HG03175 (cell line): ENCODE measurements around the gene FLCN.
"Not testable (repeated sequence)": the region's sequence is repeated elsewhere in the genome, so short reads cannot be mapped to it uniquely, and the experiment has no call there.

ENCODE experiments used
- ATAC-seq: cut with Tn5 transposase; IDR thresholded peaks from one replicate; pipeline ENCODE4 v1.9.1; 2021; ENCODE audit warnings: mild to moderate bottlenecking, moderate library complexity; ENCODE audit not compliant: unreplicated experiment

FLCN gene

DNA sequence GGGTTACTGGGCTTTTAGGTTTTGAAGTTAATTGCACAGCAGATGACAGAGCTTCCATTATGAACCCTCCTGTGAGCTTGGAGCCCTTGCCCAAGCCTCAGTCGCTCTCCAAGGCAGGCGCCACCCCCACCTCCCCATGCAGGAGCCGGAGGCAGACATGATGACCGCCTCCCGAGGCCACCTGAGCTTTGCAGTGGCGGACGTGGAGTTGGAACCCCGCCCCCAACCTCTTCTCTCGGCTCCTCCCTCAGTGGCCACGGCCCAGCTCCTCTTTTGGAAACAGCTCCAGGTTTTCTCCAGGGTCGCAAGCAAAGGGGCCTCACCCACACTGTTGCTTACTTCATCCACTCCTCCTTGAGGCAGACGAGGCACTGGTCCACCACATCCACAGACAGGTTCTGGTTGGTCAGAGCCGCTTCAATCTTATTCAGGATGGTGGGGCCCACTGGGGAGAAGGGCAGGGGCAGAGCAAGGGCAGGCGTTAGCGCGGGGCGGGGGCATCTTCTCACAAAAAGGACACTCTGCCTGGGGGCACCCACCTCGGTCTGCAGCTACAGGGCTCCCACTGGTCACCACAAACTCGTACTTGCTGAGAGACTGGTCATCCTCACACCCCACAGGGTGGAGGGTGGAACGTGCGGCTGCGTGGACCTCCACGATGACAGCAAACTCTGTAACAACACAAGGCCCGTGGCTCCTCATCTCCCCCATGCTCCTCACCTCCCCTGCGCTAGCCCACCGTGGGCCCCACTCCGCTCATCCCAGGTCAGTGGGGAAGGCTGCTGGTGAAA, 22.1 kb downstream of the FLCN start:
- ATAC-seq: no peak

GRCh38 chr17:17213775-17214174, 23.2 kb downstream of the FLCN start:
- ATAC-seq: no peak

DNA sequence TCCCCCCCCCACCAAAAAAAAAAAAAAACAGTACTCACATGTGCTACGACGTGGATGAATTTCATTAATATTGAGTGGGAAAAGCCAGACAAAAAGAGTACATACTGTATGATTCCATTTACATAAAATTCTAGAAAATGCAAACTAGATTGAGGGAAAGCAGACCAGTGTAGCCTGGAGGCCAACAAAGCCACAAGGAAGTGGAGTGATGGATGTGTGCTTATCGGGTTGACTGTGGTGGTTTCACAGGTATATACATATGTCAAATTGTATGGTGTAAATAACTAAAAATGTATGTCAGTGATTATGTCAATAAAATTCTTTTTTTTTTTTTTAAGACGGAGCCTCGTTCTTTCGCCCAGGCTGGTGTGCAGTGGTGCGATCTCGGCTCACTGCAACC, 29.0 kb downstream of the FLCN start:
- no peak for ATAC-seq

DNA sequence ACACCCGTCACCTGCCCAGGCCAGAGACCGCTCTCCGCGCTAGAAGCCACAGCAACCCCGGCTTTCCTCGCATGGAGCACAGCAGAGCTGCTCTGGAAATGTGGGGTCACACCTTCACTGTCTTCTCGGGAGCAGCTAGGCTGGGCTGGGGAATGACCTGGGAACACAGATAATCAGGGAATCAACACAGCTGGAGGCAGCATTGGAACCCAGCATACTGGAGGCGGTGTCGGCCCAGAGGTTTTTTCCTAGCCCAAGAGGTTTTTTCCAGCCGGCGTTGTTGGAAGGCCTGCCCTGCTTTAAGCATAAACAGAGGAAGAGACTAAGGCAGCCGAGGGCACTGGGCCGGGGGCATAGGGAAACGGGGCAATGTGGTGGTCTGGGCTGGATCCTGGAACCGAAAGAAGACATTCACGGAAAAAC, 30.0 kb downstream of the FLCN start:
- ATAC-seq: no peak

GRCh38 chr17:17206124-17206912, 30.6 kb downstream of the FLCN start, which contains the start of gene PLD6:
Gene PLD6, minus strand, starts transcription at chr17:17206333. Its CDS starts 47 bp downstream, at chr17:17206286.
- ATAC-seq: no peak

GRCh38 chr17:17205368-17206123, 31.4 kb downstream of the FLCN start:
- ATAC-seq: no peak

DNA sequence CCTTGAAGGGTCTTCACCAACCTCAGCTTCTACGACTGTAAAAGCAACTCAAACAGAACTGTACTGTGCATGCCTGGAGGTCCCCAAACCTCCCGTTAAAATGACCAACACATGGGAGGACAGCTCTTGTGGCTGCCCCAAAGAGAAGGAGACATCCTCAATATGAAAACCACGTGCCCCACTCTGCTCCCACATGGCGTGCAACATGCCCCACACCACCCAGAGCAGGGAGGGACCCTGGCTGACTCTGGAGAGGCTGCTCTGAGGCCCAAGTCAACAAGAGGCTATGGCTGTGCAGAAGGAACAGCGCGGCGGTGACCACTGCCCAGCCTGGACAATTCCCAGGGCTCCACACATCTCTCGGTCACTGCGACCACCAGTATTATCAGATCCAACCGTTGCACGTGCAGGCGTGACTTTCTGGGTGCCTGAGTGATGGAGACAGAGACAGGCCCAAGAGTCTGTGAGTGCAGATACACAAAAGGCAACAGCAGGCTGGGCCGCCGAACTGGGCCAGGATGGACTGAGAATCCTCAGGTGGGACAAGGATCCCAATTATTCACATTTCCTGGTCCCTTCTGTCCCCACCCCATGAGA, 32.2 kb downstream of the FLCN start:
- ATAC-seq: no peak

GRCh38 chr17:17204041-17204591, 32.9 kb downstream of the FLCN start:
- no peak for ATAC-seq

DNA sequence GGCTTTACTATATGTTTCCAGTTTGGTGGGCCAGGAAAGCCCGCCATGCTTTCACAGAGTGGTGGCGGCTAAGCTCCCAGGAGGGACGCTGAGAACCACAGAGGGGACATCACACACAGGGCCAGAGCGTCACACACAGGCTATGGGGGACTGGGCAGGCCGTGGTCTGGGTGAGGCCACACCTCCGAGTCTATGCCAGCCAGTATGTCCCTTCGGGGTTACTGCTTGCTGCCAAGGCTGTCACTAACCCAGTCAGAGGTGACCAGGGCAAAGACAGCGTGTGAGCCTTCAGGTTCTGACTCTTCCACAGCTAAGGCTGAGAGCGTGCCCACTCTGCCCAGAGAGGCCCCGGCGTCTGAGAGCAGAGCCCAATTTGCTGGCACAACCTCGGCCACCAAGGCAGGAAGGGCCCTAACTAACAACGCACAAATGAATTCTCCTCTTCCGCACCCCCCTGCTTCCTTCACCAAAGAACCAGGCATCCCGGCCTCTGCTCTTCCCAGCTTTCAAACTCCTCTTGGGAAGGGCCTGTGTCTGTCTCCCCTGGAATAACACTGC, 33.7 kb downstream of the FLCN start:
- no peak for ATAC-seq

DNA sequence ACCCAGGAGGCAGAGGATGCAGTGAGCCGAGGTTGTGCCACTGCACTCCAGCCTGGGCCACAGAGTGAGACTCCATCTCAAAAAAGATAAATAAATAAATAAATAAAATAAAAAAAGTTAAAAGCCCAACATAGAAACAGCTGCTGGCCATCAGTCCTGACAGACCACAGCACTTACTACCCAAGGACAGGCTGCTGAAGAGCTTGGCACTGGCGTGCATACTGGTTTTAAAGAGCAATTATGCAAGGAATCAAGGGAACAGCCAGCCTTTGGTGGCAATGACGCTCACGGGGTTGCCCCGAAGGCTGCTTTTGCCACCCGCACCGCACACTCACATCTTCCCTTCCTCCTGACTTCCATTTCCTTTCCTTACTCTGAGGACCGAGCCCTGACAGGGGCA, 35.1 kb downstream of the FLCN start:
- no peak for ATAC-seq

GRCh38 chr17:17201271-17201670, 35.7 kb downstream of the FLCN start:
- no peak for ATAC-seq

DNA sequence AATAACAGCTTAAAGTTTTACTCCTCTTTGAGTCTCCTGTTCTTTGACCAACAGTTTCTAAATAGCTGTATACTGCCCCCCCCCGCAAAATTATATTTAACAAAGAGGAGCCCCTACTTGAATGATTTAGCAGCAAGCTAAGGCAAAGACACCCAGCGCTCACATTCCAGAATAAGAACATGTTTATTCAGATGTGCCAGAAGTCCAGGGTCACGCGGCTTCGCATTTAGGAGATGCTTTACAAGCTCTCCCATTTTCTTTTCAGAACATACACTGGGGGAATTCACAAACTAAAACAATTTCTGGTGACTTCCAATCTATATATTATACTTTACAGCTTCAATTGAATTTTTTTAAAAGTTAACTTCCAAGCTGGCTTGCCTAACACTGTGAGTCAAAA, 36.1 kb downstream of the FLCN start:
- no peak for ATAC-seq

GRCh38 chr17:17200311-17200710, 36.7 kb downstream of the FLCN start:
- ATAC-seq: no peak

GRCh38 chr17:17198281-17198680, 38.7 kb downstream of the FLCN start:
- no peak for ATAC-seq

DNA sequence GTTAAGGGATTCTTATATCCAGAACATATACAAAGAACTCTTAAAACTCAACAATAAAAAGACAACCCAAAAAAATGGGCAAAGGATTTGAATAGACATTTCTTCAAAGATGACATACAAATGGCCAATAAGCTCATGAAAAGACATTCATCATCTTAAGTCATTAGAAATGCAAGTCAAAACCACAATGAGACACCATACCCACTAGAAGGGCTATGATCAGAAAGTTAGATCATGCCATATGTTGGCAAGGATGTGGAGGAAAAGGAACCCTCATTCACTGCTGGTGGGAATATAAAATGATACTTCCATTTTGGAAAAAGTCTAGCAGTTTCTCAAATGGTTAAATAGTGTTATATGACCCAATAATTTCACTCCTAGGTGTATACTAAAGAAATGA, 40.2 kb downstream of the FLCN start:
- no peak for ATAC-seq

DNA sequence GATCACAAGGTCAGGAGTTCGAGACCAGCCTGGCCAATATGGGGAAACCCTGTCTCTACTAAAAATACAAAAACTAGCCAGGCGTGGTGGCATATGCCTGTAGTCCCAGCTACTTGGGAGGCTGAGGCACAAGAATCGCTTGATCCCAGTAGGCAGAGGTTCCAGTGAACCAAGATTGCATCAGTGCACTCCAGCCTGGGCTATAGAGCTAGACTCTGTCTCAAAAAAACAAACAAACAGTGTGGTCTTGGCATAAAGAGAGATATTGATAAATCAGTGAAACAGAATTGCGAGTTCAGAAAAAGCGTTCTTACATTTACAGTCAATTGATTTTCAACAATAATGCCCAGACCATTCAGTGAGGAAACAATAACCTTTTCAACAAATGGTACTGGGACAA, 41.5 kb downstream of the FLCN start:
- not testable (repeated sequence) for ATAC-seq

- no peak for ATAC-seq
Measured at GRCh38 chr17:17191961-17192381, 45.0 kb downstream of the FLCN start.

DNA sequence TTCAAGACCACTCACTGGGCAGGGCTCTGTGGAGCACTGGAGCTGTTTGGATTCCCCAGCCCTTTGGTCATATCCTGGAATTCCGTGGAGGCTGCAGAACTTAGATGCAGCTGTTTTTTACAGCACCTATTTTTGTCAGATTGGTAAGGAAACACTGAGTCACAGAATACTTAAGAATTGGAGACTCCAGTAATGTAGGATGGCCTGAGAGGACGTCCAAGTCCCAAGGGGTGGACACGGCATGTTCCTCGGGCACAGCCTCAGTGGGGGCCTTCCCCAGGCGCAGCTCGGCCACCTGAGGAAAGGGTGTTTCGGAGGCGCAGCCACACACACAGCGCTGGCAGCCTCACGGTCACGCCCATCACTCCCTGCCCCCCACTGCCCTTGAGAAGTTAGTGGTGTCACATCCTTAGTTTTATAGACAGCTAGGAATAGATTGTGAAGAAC, 45.6 kb downstream of the FLCN start:
- ATAC-seq: no peak

- no peak for ATAC-seq
Measured at GRCh38 chr17:17190188-17190587, 46.8 kb downstream of the FLCN start.

DNA sequence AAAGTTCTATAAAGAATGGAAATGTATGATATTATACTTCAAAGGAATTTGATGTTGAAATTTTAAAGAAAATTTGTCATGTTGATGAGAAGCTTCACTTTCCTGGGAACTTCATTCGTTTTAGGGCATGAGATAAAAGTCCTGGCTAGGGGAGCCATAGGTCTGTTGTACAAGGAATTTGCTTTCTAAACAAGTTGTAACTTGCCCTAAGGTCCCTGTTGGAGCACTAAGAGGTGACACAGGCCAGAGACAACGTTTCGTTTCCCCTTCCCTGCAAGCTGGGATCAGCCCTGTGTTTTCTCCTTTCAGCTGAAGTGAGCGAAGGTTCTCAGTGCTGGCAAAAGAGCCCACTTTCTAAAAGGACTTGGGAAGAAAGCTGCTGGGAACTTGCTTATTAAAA, 47.4 kb downstream of the FLCN start:
- no peak for ATAC-seq
